NCI-H2081 treated with DMSO at 0.1 percent for 48 hours (cell line): ENCODE data around the gene ALOX5.

ENCODE experiments used
- DNase-seq: peaks from one replicate; lab custom pipeline; 2025; lab: John Stamatoyannopoulos, UW

The ALOX5 gene

DNA sequence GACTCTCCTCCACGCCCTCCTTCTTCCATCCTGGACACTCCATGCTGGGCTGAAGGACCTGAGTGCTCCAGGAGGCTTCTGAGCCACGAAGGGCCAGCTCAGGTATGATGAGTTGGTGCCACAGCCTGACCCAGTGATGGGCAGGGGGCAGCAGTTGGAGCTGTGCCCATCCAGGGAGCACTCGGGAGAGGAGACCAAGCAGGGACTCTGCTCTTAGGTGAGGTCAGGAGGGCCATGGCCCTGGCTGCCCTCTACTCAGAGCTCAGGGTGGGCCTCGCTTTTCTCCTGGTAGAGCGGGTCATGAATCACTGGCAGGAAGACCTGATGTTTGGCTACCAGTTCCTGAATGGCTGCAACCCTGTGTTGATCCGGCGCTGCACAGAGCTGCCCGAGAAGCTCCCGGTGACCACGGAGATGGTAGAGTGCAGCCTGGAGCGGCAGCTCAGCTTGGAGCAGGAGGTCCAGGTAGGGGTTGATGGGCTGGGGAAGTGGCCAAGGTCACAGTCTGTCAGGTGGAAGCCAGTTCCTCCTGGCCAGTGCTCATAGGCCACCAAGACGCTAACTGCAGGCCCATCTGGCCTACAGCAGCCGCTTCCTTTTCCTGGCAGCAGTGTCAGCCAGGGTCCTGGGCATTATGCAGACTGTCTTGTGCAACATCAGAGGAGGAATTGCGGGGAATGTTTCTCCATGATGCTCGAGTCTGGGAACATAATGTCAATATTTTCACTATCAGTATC lies 50.8 kb downstream of the ALOX5 start:
- no peak for DNase-seq

DNA sequence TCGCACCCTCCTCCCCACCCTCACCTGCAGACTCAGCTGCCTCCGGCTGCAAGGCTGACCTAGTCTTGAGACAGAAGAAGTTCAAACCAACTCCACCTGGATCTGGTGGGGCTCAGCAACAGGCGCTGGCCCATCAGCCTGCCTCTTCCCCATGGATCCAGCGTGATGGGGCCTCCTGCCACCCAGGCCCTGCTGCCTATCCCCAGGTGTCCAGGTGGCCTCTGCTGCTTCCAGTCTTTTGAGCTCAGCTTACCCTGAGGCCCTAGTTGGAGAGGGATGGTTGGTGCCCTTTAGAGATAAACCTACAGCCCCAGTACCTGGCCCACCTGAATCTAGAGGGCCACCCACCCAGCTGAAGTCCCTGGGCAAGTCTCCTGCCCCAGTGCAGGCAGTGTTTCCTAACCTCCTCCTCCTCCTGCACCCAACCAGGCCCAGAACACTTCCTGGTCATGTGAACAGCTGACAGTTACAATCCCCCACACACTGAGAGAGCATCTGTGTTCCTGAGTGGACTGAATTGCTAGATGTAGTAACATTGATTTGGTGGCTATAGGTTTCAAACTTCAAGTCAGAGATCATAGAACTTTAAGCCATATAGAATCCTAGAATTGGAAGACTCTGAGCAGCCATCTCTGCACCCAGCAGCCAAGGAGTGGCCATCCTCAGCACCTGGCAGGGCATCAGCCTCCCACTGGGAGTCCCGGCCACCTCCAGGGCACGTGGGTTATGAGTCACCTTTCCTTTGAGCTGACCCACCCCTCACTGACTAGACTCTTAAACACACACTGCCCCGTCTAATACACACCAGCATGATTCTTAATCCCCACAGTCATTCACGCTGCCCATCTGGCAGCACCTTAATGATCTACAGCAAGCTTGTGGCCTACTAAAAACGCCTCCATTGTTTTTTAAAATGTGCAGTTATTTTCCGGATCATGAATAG lies 51.9 kb downstream of the ALOX5 start:
- no peak for DNase-seq

DNA sequence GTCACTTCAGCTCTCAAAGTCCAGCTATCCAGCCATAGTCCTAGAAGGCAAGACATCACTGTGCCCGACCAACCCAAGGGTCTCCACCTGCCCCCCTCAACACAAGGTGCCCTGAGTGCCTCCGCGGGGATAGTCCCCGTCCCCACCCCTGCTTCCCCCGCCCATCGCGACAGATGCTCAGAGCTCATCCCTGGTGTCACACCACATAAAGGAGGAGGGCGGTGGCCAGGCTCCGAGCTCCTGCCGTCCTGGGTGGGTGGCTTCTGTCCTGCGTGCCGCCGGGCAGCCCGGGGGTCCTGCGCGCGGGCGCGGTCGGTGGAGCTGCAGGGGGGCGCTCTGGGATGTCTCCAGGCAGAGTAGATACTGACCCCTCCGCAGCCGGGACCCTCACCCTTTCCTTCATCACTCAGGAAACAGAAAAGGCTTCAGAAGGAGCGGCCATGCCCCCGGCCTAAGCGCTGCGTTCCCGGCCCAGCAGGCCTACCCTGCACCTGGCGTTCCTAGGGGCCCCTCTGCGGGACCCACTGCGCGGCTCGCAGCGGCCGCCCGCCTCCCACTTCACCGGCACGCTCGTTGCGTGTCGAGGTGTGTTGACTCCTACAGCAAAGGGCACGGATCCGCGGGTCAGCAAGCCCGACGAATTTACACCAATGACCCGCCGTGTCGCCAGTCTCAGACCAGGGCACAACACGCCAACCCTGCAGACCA lies 53.4 kb downstream of the ALOX5 start:
- DNase-seq, result no peak

DNA sequence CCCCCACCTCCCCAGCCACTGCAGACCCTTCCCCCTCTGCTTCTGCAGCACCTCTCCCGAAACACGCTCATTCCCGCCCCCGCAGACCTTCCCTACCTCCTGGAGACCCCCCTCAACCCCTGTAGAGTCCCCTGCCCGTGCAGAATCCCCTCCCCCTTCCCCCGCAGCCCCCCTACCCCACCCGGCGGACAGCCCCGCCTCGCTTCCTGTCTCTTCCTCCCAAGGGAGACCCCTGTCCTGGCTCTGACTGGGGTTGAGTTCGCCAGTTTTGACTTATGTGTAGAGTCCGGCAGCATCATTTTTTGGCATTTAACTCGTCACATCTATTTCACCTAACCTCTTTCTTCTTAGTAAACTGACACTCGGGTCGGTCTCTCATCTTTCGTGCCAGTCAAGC lies 54.0 kb downstream of the ALOX5 start:
- DNase-seq, result no peak

DNA sequence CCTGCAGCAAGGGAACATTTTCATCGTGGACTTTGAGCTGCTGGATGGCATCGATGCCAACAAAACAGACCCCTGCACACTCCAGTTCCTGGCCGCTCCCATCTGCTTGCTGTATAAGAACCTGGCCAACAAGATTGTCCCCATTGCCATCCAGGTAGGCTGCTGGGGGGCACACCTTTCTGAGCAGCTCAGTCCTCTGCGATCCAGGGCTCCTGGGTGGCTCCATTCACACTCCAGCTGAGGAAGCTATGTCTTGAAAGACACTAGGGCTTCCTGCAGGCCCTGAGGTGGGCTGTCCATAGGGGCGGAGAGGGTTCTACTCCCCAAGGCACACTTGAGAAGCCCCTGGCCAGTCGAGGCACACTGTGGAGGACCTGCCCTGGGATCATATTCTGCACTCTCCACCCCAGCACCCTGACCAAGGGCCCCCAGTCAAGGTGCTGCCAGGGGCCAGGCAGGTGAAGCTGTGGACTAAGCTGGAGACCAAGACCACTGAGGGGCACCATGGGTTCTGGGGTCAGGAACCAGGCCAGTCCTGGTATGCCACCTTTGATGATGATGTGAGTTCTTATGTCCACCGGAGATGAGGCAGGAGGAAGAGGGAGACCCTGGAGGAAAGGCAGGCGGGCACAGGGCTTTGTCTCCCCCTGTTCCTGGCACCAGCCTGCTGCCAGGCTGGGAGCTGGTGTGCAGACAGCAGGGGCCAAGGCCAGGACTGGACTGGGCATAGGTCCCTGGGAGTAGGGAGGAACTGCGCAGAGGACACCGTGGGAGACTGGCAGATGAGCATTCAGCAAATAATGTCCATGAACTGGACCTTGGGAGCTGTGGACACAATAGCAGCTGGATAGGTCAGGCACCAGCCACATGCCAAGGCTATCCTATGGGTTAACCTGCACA lies 54.8 kb downstream of the ALOX5 start:
- DNase-seq, result no peak

DNA sequence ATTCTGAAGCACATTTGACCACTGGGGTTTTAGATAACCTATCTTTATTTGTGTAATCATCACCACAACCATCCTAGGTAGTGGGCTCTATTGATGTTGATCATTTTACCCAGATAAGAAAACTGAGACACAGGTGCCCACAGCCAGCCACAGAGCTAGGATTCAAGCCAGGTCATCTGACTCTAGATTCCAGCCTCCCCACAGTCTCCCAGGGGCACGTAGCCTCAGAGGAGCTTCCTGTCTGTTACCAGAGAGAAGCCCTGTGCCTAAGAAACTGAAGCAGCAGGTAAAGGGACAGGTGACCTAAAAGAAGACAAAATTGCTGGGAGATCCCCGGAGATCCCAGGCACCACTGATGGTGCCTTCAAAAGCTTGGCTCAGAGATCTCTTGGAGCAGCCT lies 55.8 kb downstream of the ALOX5 start:
- no peak for DNase-seq

DNA sequence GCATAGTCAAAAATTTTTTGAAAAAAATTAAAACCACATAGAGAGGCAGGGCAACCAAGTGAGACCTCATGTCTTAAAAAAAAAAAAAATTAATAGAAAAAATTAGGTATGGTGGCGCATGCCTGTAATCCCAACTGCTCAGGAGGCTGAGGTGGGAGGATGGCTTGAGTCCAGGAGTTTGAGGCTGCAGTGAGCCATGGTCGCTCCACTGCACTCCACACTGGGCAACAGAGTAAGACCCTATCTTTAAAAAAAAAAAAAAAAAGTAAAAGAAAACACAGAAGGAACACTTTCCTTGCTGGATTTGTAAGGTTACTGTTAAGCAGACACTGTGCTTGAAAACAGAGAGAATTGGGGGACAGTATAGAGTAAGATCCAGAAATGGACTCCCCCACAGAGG lies 58.1 kb downstream of the ALOX5 start:
- no peak for DNase-seq

DNA sequence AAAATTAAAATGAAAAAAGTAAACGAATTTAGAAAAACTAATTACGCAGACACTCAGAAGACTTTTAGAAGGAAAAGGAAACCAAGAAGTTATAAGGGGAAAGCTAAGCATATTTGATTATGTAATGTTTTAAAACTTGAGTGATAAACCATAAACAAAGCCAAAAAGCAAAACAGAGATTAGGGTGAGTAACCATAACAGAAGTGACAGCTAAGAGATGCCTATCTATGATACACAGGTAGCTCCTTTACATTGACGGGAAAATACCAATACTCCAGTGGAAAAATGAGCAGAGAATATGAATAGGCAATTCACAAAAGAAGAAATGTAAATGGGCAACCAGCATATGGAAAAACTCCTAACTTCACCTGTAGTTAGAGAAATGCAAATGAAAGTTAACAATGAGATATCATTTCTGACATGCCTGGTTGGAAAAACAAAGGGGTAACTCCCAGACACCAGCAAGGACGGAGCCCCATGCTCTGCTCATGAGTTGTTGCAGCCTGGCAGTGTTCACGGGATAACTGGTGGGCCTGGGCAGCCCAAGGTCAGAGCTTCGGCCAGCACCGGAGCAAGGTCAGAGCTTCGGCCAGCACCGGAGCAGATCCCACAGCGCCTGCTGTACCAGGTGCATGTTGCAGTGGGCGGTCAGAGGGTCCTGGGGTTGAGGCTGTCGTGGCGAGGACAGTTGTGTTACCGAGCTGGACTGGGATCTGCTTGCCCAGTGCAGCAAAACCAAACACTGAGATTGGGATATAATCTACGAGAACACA lies 58.9 kb downstream of the ALOX5 start:
- no peak for DNase-seq

DNA sequence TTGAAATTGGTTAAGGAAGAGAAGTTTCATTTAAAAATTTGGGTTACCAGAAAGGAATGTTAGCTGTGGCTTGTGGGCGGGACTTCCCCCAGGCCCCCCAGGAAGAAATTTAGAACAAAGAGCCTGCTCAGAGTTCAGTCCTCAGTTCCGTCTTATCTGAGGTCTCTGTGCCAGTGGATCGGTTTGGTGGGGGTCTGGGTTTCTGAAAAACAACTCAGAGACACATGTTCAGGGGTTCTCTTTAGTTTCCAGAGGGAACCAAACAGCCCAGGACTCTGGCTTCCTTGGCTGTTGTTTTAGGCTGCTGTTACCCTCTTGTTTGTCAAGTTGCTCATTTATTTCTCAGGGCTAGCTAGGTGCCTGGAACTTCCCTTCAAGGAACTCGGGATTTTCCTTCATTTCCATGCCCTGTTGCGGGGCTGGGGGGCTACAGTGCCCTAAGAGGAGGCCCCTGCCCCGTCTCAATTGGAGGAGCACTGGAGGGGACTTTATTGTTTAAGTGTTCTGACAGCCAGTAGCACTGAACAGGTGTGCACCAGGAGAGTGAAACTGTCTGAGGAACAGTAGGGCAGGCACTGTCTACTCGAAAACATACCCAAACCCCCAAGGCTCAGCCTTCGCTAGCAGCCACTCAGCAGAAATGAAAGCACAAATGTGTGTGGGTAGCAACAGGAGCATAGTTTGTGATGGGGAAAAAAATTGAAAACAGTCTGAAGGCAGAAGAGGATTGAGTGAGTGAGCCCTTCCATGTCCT lies 59.9 kb downstream of the ALOX5 start:
- DNase-seq, result no peak

DNA sequence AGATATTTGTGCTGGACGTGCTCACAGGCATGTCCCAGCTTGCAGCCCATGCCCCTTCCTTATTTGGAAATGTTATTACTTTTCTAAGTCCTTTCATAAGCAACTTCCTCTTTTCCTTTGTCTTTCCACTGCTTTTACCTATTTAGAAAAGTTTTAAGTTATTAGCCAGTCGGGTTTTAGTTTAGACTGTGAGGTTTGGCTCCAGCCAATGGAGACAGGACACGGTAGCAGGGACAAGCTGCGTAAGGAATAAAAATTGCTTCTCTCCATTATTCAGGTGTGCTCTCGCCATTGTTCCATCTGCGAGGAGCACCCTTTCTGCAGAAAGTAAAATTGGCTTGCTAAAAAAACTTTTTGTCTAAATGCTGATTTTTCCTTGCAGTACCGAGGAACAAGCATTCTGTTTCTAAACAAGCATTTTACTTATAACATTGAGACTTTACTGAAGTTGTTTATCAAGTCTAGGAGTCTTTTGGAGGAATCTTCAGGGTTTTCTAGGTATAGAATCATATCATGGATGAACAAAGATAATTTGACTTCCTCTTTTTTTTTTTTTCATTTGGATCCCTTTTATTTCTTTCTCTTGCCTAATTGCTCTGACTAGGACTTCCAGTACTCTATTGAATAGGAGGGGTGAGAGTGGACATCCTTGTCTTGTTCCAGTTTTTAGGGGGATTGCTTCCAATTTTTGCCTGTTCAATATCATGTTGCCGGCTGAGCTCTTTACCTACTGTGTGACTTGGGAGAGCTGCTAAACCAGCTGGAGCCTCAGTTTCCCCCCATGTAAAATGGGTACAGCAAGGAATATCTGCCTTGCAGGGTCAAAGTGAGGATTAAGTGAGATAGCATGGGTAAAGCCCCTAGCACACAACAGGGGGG lies 63.8 kb downstream of the ALOX5 start:
- DNase-seq, result no peak

DNA sequence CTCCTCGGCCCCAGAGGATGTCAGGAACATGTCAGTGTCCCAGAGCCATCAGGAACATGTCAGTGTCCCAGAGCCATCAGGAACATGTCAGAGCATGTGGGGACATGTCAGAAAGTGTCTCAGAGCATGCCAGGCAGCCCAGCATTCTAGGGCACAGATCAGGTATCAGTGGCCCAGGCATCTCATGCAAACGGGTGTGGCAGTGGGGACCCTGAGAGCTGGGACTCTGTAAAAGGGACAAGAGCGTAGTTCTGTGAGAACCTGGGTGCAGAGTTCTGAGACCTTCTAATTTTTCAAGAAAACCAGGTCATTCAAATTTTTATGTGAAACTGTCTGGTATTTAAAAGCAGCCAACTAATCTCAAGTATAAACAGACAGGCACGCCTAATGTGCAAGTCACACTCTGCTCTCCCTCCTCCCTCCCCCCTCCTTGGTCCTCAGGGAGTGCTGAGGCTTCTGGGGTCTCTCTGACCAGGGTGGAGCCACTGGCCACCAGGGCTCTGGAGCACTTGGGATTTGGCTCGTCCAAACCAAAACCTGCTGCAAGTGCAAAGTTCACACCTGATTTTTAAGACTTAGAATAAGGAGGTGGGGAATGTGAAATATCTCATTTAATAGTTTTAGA lies 64.6 kb downstream of the ALOX5 start:
- DNase-seq, result no peak

DNA sequence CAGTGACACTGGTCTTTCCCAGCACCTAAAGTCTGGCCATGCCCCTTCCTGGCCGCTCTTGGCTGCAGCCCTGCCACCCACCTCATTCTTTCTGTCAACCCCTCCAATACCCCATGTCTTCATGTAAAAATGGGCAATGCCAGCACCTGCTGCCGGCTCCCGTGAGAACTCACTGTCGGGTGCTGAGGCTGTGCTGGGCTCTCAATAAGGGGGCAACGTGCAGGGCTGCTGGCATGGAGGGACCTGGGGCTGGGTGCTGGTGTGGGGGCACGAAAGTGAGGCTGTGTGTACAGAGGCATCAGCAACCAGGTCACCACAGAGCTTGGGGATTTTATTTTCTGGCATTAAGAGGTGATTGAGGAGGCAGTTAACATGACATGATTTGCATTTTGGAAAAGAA lies 65.3 kb downstream of the ALOX5 start:
- DNase-seq, result no peak

DNA sequence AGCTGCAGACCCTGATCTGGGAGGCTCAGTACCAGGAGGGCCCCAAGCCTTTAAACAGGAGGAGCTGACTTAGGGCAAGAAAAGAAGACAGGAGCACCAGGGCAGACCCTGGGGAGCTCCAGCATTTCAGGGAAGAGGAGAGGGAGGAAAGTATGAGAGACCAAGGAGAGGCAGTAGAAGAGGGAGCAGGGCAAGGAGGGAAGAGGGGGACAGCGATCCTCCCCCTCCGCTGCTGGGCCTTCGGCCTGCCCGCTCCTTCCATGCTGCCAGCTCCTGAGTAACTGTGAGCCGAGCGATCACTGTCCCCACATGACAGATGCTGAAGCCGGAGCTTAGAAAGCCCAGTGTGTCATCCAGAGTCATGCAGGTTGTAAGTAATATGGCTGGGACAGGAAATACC lies 65.9 kb downstream of the ALOX5 start:
- DNase-seq, result no peak

DNA sequence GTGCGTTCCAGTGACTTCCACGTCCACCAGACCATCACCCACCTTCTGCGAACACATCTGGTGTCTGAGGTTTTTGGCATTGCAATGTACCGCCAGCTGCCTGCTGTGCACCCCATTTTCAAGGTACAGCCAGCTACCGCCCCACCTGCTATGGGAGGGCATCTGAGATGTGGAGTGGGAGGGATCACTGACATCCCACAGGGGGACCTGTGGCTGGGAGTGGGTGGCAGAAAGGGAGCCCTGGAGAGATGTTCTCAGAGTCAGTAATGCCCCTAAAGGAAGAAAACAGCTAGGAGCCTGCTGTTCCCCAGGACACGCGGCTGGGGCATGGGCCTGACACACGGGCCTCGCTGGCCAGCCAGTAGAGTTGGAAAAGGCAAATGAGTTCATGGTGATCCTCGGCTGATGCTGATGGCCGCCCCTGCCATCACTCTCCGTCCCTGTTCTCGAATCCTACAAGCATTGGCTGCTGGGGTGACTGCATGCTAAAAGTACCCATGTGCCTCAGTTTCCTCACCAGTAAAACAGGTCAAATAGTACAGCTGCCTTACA lies 66.6 kb downstream of the ALOX5 start:
- no peak for DNase-seq

DNA sequence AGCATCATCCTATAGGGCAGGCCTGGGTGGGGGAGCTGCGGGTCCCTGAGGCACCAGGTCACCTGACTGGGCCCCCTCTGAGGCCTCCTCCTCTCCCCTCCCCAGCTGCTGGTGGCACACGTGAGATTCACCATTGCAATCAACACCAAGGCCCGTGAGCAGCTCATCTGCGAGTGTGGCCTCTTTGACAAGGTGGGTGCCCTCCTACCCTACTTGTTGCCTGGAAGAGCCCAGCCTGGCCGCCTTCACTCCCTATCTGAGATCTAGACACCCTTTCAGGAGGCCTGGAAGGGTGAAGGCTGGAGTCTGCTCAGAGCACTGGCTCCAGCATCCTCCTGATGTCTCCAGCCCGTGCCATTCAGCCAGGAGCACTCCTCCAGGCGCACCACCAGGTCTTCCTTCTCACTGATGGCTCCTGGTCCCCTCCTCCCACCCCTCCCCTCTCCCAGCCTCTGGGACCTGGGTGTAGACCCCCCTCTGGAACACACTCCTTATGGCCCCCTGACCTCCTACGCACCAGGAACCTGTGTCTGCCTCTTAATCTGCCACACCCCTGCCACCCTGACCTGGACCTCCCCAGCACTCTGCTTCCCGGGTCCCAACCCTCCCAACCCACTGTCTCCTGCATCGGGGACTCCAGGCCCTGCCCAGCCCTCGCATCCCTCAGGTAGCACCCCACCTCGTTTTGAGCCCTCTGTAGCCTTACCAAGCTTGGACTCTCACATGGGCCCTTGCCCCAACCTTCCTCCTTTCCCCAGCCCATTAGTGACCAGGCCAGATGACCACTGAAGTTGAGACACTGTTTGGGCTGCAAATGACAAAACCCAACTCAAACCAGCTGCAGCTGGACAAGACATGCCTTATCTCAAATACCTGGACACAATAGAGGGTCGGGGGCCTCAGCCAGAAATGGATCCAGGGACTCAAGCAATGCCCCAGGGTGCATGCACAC lies 67.5 kb downstream of the ALOX5 start:
- no peak for DNase-seq

DNA sequence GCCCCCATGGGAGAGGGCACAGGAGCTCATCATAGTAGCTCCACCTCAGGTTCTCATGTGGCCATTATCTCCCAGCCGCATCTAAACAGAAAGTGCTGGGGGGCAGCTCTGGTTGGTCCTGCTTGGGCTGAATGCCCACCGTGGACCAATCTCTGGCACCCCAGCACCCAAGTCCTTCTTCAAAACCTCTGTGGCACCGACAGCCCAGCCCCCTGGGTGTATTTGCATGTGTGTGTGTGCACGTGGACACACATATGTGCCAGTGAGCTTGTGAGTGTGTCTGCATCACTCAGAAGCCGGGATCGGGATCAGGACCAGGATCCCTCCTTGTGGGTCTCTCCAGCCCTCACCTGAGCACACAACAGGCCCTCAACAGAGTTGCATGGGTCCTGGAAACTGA lies 68.2 kb downstream of the ALOX5 start:
- no peak for DNase-seq

DNA sequence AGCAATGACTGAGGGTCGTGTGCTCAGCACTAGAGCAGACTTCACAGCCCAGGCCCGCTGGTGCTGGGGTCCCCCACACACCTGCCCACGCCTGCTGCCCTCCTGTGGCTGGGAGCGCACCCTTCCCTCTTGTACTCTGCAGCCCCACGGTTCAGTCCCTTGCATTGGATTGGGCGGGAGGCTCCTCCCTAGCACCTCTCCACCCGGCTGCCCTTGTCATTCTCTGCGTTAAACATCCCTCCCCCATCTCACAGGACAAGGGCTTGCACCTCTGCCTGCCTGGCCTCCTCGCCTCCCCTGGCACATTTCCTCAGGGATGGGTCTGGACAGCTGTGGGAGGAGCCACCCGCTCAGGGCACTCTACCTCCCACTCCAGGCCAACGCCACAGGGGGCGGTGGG lies 68.6 kb downstream of the ALOX5 start:
- no peak for DNase-seq
